ENCODE data around the gene OBSL1.

OBSL1 gene

GRCh38 chr2:219557791-219558785 is 13.3 kb downstream of the OBSL1 start:
- Histone ChIP-seq H3K9me3 (ENCODE audit: control insufficient read depth, insufficient read depth, low read length) (no peaks in the 10 kb centered on the region), H3K36me3 (ENCODE audit: control insufficient read depth, insufficient read depth, low read length) (peaks cover 10% of the 10 kb centered on the region; the same call in 1 of the 2 replicates), H3K4me1 (ENCODE audit: control insufficient read depth, insufficient read depth, low read length) (peaks cover 20% of the 10 kb centered on the region), H3K4me3 (ENCODE audit: low read length) (no peak overlapping the region), H3K27ac (ENCODE audit: low read length) (no peak overlapping the region), H3K27me3 (ENCODE audit: control insufficient read depth, insufficient read depth, low read length) (no peaks in the 10 kb centered on the region; the same call in 1 of the 2 replicates)
- WGBS (ENCODE audit: insufficient coverage, insufficient read length): no CpG with 5 or more reads among the region's 25 CpGs
- DNase-seq (ENCODE audit: low read depth, low spot score): no peak

DNA sequence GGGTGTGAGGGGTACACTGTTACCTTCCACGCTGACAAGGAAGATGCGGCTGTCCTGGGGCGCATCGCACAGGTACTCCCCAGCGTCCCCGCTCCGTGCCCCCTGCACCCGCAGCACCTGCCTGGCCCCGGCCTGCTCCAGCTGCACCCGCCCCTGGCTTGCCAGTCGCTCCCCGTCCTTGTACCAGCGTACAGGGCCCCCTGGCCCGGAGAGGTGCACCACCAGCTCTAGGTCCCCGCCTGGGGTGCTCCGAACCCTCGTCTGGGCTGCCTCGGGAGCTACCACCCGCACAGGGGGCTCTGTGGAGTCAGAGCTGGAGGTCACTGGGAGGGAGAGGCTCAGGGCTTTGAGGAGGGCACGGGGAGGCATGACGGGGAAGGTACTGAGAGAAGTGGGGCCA is 14.0 kb downstream of the OBSL1 start:
- peaks cover 6% of the 10 kb centered on the region; the same call in 1 of the 2 replicates for H3K36me3 ChIP-seq (ENCODE audit: control insufficient read depth, insufficient read depth, low read length)
- no peaks in the 10 kb centered on the region; the same call in 1 of the 2 replicates for H3K27me3 ChIP-seq (ENCODE audit: control insufficient read depth, insufficient read depth, low read length)
- DNase-seq (ENCODE audit: low read depth, low spot score): no peak
- H3K4me3 ChIP-seq (ENCODE audit: low read length): no peak overlapping the region
- no peak overlapping the region for H3K27ac ChIP-seq (ENCODE audit: low read length)
- no CpG with 5 or more reads among the region's 21 CpGs for WGBS (ENCODE audit: insufficient coverage, insufficient read length)
- no peaks in the 10 kb centered on the region for H3K9me3 ChIP-seq (ENCODE audit: control insufficient read depth, insufficient read depth, low read length)
- peaks cover 17% of the 10 kb centered on the region for H3K4me1 ChIP-seq (ENCODE audit: control insufficient read depth, insufficient read depth, low read length)

GRCh38 chr2:219556413-219556812 is 14.9 kb downstream of the OBSL1 start:
- no peaks in the 10 kb centered on the region; the same call in 1 of the 2 replicates for H3K27me3 ChIP-seq (ENCODE audit: control insufficient read depth, insufficient read depth, low read length)
- no peaks in the 10 kb centered on the region for H3K9me3 ChIP-seq (ENCODE audit: control insufficient read depth, insufficient read depth, low read length)
- H3K4me1 ChIP-seq (ENCODE audit: control insufficient read depth, insufficient read depth, low read length): peaks cover 9% of the 10 kb centered on the region
- no peak overlapping the region for H3K27ac ChIP-seq (ENCODE audit: low read length)
- peaks cover 3% of the 10 kb centered on the region; the same call in 1 of the 2 replicates for H3K36me3 ChIP-seq (ENCODE audit: control insufficient read depth, insufficient read depth, low read length)
- no CpG with 5 or more reads among the region's 19 CpGs for WGBS (ENCODE audit: insufficient coverage, insufficient read length)
- no peak overlapping the region for H3K4me3 ChIP-seq (ENCODE audit: low read length)
- DNase-seq (ENCODE audit: low read depth, low spot score): no peak

GRCh38 chr2:219555956-219556355 is 15.4 kb downstream of the OBSL1 start:
- peaks cover 7% of the 10 kb centered on the region for H3K4me1 ChIP-seq (ENCODE audit: control insufficient read depth, insufficient read depth, low read length)
- no peaks in the 10 kb centered on the region; the same call in 1 of the 2 replicates for H3K27me3 ChIP-seq (ENCODE audit: control insufficient read depth, insufficient read depth, low read length)
- no peak for DNase-seq (ENCODE audit: low read depth, low spot score)
- H3K27ac ChIP-seq (ENCODE audit: low read length): no peak overlapping the region
- H3K36me3 ChIP-seq (ENCODE audit: control insufficient read depth, insufficient read depth, low read length): peaks cover 3% of the 10 kb centered on the region; the same call in 1 of the 2 replicates
- no CpG with 5 or more reads among the region's 20 CpGs for WGBS (ENCODE audit: insufficient coverage, insufficient read length)
- H3K9me3 ChIP-seq (ENCODE audit: control insufficient read depth, insufficient read depth, low read length): no peaks in the 10 kb centered on the region
- H3K4me3 ChIP-seq (ENCODE audit: low read length): no peak overlapping the region

- peaks cover 3% of the 10 kb centered on the region; the same call in 1 of the 2 replicates for H3K36me3 ChIP-seq (ENCODE audit: control insufficient read depth, insufficient read depth, low read length)
- no peak for DNase-seq (ENCODE audit: low read depth, low spot score)
- H3K27me3 ChIP-seq (ENCODE audit: control insufficient read depth, insufficient read depth, low read length): no peaks in the 10 kb centered on the region; the same call in 1 of the 2 replicates
- H3K4me1 ChIP-seq (ENCODE audit: control insufficient read depth, insufficient read depth, low read length): 0 out of 2 replicates have a peak, but pooled peaks cover 4% of the 10 kb centered on the region
- no peak overlapping the region for H3K27ac ChIP-seq (ENCODE audit: low read length)
- WGBS (ENCODE audit: insufficient coverage, insufficient read length): no CpG with 5 or more reads among the region's 15 CpGs
- H3K9me3 ChIP-seq (ENCODE audit: control insufficient read depth, insufficient read depth, low read length): no peaks in the 10 kb centered on the region
- no peak overlapping the region for H3K4me3 ChIP-seq (ENCODE audit: low read length)
These were observed 17.0 kb downstream of the OBSL1 start for GRCh38 chr2:219554350-219554749.

GRCh38 chr2:219553463-219553963 is 17.8 kb downstream of the OBSL1 start:
- Histone ChIP-seq H3K27ac (ENCODE audit: low read length) (no peak overlapping the region), H3K4me3 (ENCODE audit: low read length) (no peak overlapping the region), H3K27me3 (ENCODE audit: control insufficient read depth, insufficient read depth, low read length) (no peaks in the 10 kb centered on the region; the same call in 1 of the 2 replicates), H3K4me1 (ENCODE audit: control insufficient read depth, insufficient read depth, low read length) (0 out of 2 replicates have a peak, but pooled peaks cover 4% of the 10 kb centered on the region), H3K9me3 (ENCODE audit: control insufficient read depth, insufficient read depth, low read length) (no peaks in the 10 kb centered on the region), H3K36me3 (ENCODE audit: control insufficient read depth, insufficient read depth, low read length) (peaks cover 3% of the 10 kb centered on the region; the same call in 1 of the 2 replicates)
- WGBS (ENCODE audit: insufficient coverage, insufficient read length): no CpG with 5 or more reads among the region's 12 CpGs
- no peak for DNase-seq (ENCODE audit: low read depth, low spot score)

DNA sequence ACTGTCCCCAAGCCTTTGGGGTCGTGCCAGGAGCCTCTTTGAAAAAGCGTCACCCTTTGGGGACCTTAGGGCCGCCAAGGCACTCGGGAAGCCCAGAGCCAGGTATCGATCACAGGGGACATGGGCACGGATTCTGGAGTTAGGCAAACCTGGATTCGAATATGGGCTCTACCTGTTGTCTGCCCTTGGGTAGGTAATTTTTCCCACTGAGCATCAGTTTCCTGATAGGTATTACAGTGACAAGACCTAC is 18.2 kb downstream of the OBSL1 start:
- Histone ChIP-seq H3K27me3 (ENCODE audit: control insufficient read depth, insufficient read depth, low read length) (no peaks in the 10 kb centered on the region; the same call in 1 of the 2 replicates), H3K9me3 (ENCODE audit: control insufficient read depth, insufficient read depth, low read length) (no peaks in the 10 kb centered on the region), H3K27ac (ENCODE audit: low read length) (no peak overlapping the region), H3K36me3 (ENCODE audit: control insufficient read depth, insufficient read depth, low read length) (peaks cover 3% of the 10 kb centered on the region; the same call in 1 of the 2 replicates), H3K4me1 (ENCODE audit: control insufficient read depth, insufficient read depth, low read length) (0 out of 2 replicates have a peak, but pooled peaks cover 4% of the 10 kb centered on the region), H3K4me3 (ENCODE audit: low read length) (peak overlapping the region; percentile 65; the same call in 1 of the 2 replicates)
- no peak for DNase-seq (ENCODE audit: low read depth, low spot score)
- WGBS (ENCODE audit: insufficient coverage, insufficient read length): no CpG with 5 or more reads among the region's 7 CpGs

DNA sequence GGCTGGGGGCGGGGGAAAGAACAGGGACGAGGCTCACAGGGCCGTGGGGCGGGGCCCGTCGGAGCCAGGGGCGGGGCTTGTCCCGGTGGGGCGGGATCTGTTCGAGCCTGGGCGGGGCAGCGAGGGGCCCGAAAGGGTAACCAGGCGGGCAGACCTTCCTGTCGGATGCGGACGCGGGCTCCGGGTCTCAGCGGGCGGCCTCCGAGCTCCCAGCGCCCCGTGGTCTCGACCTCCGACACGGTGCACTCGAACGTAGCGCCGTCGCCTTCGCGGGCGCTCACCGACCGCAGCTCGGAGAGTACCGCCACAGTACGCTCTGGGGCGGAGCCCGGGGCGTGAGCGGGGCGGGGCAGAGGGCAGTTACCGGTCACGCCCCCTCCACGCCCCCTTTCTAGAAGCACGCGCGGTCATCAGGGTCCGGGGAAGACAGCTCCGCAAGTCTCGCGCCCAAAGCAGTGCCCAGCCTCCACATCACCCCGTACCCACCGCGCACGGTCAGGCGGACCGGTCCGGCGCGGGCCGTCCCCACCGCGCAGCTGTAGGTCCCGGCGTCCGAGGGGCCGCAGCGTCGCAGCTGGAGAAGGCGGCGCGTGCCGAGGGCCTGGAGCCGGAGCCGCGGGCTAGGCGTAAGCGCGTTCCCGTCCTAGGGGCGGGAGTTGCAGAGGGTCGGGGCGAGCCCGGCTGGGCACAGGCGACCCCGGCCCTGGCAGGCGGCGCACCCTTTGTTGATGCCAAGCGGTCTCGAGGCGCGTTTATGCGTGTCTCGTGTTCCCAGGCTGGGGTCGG is 18.8 kb downstream of the OBSL1 start:
- H3K27ac ChIP-seq (ENCODE audit: low read length): no peak overlapping the region
- H3K36me3 ChIP-seq (ENCODE audit: control insufficient read depth, insufficient read depth, low read length): peaks cover 7% of the 10 kb centered on the region; the same call in 1 of the 2 replicates
- no peaks in the 10 kb centered on the region for H3K9me3 ChIP-seq (ENCODE audit: control insufficient read depth, insufficient read depth, low read length)
- H3K27me3 ChIP-seq (ENCODE audit: control insufficient read depth, insufficient read depth, low read length): no peaks in the 10 kb centered on the region; the same call in 1 of the 2 replicates
- 0 out of 2 replicates have a peak, but pooled peaks cover 4% of the 10 kb centered on the region for H3K4me1 ChIP-seq (ENCODE audit: control insufficient read depth, insufficient read depth, low read length)
- WGBS (ENCODE audit: insufficient coverage, insufficient read length): no CpG with 5 or more reads among the region's 99 CpGs
- no peak for DNase-seq (ENCODE audit: low read depth, low spot score)
- peak overlapping the region; percentile 65; the same call in 1 of the 2 replicates for H3K4me3 ChIP-seq (ENCODE audit: low read length)

DNA sequence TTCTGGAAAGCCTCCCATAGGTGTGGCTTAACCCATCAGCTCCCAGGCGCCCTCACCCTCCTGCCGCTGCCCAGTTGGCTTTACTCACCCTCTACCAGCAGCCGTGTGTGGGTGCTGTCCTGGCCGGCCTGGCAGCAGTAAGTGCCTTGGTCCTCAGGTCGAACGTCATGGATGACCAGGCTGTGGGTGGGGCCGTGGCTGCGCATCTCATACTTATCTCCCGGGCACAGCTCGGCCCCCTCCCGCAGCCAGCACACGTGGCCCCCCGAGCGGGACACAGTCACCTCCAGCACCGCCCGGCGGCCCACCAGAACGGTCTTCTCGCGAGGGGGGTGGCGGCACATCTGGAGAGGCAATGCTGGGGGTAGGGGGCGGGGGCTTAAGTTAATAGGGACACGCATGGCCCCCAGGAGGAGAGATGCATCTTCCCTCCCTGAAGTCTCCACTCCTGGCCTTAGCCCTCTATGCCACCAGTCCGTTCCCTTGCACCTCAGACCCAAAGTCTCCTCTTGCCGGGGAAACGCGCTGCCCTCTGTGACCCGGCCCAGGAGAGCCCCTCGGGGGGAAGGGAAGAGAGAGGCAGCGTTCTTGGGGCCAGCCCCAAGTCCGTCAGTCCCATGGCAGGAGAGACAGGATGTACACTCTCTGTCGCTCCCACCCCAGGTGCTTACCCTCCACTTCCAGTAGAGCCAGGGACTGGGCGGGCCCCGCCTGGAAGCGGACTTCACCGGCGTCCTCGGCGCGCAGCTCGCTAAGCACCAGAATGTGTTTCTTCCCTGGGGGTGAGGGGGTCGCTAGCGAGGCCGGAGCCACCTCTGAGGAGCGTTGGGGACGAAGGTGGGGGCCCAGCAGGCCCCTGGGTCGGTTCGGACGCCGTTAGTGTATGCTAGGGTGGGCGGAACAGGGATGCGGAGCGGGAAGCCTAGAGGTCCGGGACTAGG is 19.6 kb downstream of the OBSL1 start:
- Histone ChIP-seq H3K9me3 (ENCODE audit: control insufficient read depth, insufficient read depth, low read length) (no peaks in the 10 kb centered on the region), H3K4me3 (ENCODE audit: low read length) (peak overlapping the region; percentile 65; the same call in 1 of the 2 replicates), H3K36me3 (ENCODE audit: control insufficient read depth, insufficient read depth, low read length) (peaks cover 7% of the 10 kb centered on the region; the same call in 1 of the 2 replicates), H3K4me1 (ENCODE audit: control insufficient read depth, insufficient read depth, low read length) (0 out of 2 replicates have a peak, but pooled peaks cover 4% of the 10 kb centered on the region), H3K27me3 (ENCODE audit: control insufficient read depth, insufficient read depth, low read length) (no peaks in the 10 kb centered on the region; the same call in 1 of the 2 replicates), H3K27ac (ENCODE audit: low read length) (no peak overlapping the region)
- no peak for DNase-seq (ENCODE audit: low read depth, low spot score)
- WGBS (ENCODE audit: insufficient coverage, insufficient read length): no CpG with 5 or more reads among the region's 54 CpGs
